Natural killer cell (primary cell): ENCODE measurements around the gene SPIB. TPM values are rescaled to one million over a fixed set of nuclear protein-coding genes. Genes with fewer than 3 reads are reported as not detected.

ENCODE experiments used
- ATAC-seq, 3 donors: fragments of 150-1000 bp in 2 of 3; fragments of 200-7000 bp in 1 of 3; cut with Tn5 transposase; 1 replicate in 1 of 3; 2 replicates in 2 of 3; pipeline ENCODE4 v1.10.0; 2021; ENCODE audit warnings: mild to moderate bottlenecking in 2 of 3, moderate library complexity in 2 of 3
- DNase-seq, 2 donors: peaks; one replicate each; pipeline versions ENCODE4 v3.0.0 to v3.0.0-alpha.2; 2013 to 2021; ENCODE audit warnings: mixed read lengths in 1 of 2
- H3K27ac ChIP-seq: one replicate; pipeline ENCODE4 v1.5.1; 2013; ENCODE audit warnings: mild to moderate bottlenecking, low read length
- H3K27me3 ChIP-seq: one replicate; pipeline ENCODE4 v1.6.1; 2013; ENCODE audit warnings: low read length; ENCODE audit not compliant: control insufficient read depth, insufficient read depth
- H3K36me3 ChIP-seq: one replicate; pipeline ENCODE4 v1.6.1; 2013; ENCODE audit warnings: low read length; ENCODE audit not compliant: control insufficient read depth, insufficient read depth
- H3K4me1 ChIP-seq: one replicate; pipeline ENCODE4 v1.6.1; 2013; ENCODE audit warnings: low read length; ENCODE audit not compliant: control insufficient read depth, insufficient read depth
- H3K4me3 ChIP-seq: one replicate; pipeline ENCODE4 v1.5.1; 2013; ENCODE audit warnings: low read length
- H3K9me3 ChIP-seq: one replicate; pipeline ENCODE4 v1.6.1; 2013; ENCODE audit warnings: low read length; ENCODE audit not compliant: control insufficient read depth, insufficient read depth
- H3K27ac Mint-ChIP-seq, 2 donors: one replicate each; pipeline ENCODE4 v1.8.0; 2022; ENCODE audit warnings: mild to moderate bottlenecking in 2 of 2, mixed read lengths in 2 of 2, moderate library complexity in 1 of 2
- H3K27me3 Mint-ChIP-seq, 2 donors: one replicate each; pipeline ENCODE4 v1.8.0; 2022; ENCODE audit warnings: low read depth in 2 of 2, mixed read lengths in 2 of 2
- H3K36me3 Mint-ChIP-seq: one replicate; pipeline ENCODE4 v1.8.0; 2022; ENCODE audit warnings: mixed read lengths
- H3K4me1 Mint-ChIP-seq, 2 donors: one replicate each; pipeline ENCODE4 v1.8.0; 2022; ENCODE audit warnings: mixed read lengths in 2 of 2
- H3K4me3 Mint-ChIP-seq: one replicate; pipeline ENCODE4 v1.8.0; 2022; ENCODE audit warnings: mild to moderate bottlenecking, moderate library complexity, mixed read lengths
- H3K9me3 Mint-ChIP-seq, 2 donors: one replicate each; pipeline ENCODE4 v1.8.0; 2022; ENCODE audit warnings: mixed read lengths in 2 of 2
- CTCF ChIP-seq: fragments of 200-600 bp; IDR thresholded peaks from one replicate; pipeline ENCODE4 v1.8.0; 2022; ENCODE audit warnings: antibody characterized with exemption
- WGBS: methylation state at CpG from one replicate; pipeline ENCODE4 v1.1.7; 2013; ENCODE audit warnings: missing lambda C conversion rate; ENCODE audit not compliant: insufficient coverage; 5-methylcytosine and 5-hydroxymethylcytosine counted together
- intact Hi-C: fragments of 100-400 bp; cut with micrococcal nuclease; formaldehyde crosslinking; loops from one replicate; pipeline ENCODE4 v1.14.2; 2022
- total RNA-seq, 4 donors: library from RNA; stranded (reverse); fragments of 120-200 nt in 1 of 4; gene quantifications; one replicate each; pipeline versions ENCODE4 v1.2.3 to v1.2.4, GENCODE V29; 2013 to 2022

The SPIB gene
- total RNA-seq, 3 donors from 2014 or later (not counting 1 experiment from before 2014, with no cell fraction given) = 0.77 to 2.8 (median 0.78) TPM

- intact Hi-C loops = no loop called here
- Mint-ChIP-seq H3K9me3 (no peaks in the 10 kb centered on the region), H3K4me1 (peaks cover 0 to 6% of the 10 kb centered on the region in 2 donors), H3K36me3 (no peaks in the 10 kb centered on the region), H3K4me3 (no peak overlapping the region), H3K27me3 (peaks cover 0 to 19% of the 10 kb centered on the region in 2 donors), H3K27ac (no peak overlapping the region)
- Histone ChIP-seq H3K27ac (peak overlapping the region; percentile 49), H3K36me3 (no peaks in the 10 kb centered on the region), H3K4me1 (peaks cover 11% of the 10 kb centered on the region), H3K4me3 (no peak overlapping the region), H3K27me3 (no peaks in the 10 kb centered on the region), H3K9me3 (no peaks in the 10 kb centered on the region)
- no peak for TF ChIP-seq CTCF
- WGBS = 43% methylated on average over 13 of the region's 13 CpGs
- no peak for DNase-seq
- ATAC-seq = no peak
Observed at GRCh38 chr19:50460161-50460765, 41.5 kb downstream of the SPIB start.

DNA sequence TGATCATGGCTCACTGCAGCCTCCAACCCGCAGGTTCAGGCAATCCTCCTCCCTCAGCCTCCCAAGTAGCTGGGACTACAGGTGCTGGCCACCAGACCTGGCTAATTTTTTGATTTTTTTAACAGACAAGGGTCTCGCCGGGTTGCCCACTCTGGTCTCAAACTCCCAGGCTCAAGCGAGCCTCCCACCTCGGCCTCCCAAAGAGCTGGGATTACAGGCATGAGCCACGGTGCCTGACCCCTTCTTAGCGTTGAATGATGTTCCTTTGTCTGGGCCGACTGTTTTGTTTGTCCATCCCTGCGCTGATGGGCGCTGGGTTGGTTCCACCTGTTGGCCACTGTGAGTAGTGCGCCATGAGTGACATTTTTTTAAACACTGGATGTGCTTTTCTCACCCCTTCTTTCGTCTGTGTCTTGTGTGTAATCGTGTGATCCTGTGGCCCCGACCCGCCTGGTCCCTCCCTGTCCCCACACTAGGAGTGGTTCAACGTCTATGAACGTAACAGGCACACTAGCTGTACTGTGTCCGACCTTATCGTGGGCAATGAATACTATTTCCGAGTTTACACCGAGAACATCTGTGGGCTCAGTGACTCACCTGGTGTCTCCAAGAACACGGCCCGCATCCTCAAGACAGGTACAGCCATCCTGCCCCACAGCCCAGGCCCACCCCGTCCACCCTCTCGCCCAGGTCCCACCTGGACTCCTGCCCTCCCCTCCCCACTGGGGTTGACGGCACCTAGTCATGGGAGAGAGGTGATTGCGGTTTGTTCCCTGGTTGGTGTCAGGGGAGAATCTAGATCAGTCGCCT, 42.5 kb downstream of the SPIB start:
- DNase-seq (peak; percentile 53 to 80), ATAC-seq (peak; percentile 87 to 97 (median 93))
- peak; percentile 70 for TF ChIP-seq CTCF
- Mint-ChIP-seq H3K4me1 (peaks cover 0 to 6% of the 10 kb centered on the region in 2 donors), H3K9me3 (no peaks in the 10 kb centered on the region), H3K4me3 (no peak overlapping the region), H3K36me3 (no peaks in the 10 kb centered on the region), H3K27me3 (peaks cover 0 to 17% of the 10 kb centered on the region in 2 donors), H3K27ac (no peak overlapping the region)
- no peaks in the 10 kb centered on the region for H3K27me3 ChIP-seq
- H3K9me3 ChIP-seq = no peaks in the 10 kb centered on the region
- H3K36me3 ChIP-seq = no peaks in the 10 kb centered on the region
- H3K4me1 ChIP-seq = peaks cover 11% of the 10 kb centered on the region
- H3K27ac ChIP-seq = peak overlapping the region; percentile 20
- WGBS = 36% methylated on average over 25 of the region's 28 CpGs
- no peak overlapping the region for H3K4me3 ChIP-seq
- intact Hi-C loops = loop anchor here (1.0 kb wide), 2 partner anchors 93 to 104 kb away; no protein-coding TSS in a partner anchor

- DNase-seq (no peak), ATAC-seq (no peak)
- H3K36me3 ChIP-seq = no peaks in the 10 kb centered on the region
- Mint-ChIP-seq H3K36me3 (no peaks in the 10 kb centered on the region), H3K9me3 (no peaks in the 10 kb centered on the region), H3K4me3 (no peak overlapping the region), H3K27ac (no peak overlapping the region), H3K4me1 (peaks cover 0 to 6% of the 10 kb centered on the region in 2 donors), H3K27me3 (peaks cover 0 to 15% of the 10 kb centered on the region in 2 donors)
- intact Hi-C loops = no loop called here
- peaks cover 11% of the 10 kb centered on the region for H3K4me1 ChIP-seq
- H3K27me3 ChIP-seq = no peaks in the 10 kb centered on the region
- no peaks in the 10 kb centered on the region for H3K9me3 ChIP-seq
- 85% methylated on average over 6 of the region's 7 CpGs for WGBS
- H3K4me3 ChIP-seq = no peak overlapping the region
- no peak for TF ChIP-seq CTCF
- no peak overlapping the region for H3K27ac ChIP-seq
Observed at GRCh38 chr19:50462970-50463369, 44.2 kb downstream of the SPIB start.
